H1 (cell line): ENCODE results near the gene NUP88. TPM values are rescaled to one million over a fixed set of nuclear protein-coding genes. Genes with fewer than 3 reads are reported as not detected.

Experiments used
- CTCF ChIA-PET: fragments of 300-600 bp; sonication (Branson Sonifier 250); formaldehyde crosslinking; loops from one replicate; lab custom pipeline; 2021; ENCODE audit not compliant: partially characterized antibody; lab: Charles Lee
- POLR2A ChIA-PET: fragments of 300-600 bp; sonication (Branson Sonifier 250); formaldehyde crosslinking; loops from one replicate; lab custom pipeline; 2021; ENCODE audit warnings: inconsistent platforms; ENCODE audit not compliant: partially characterized antibody; lab: Charles Lee
- DNase-seq, 2 experiments: peaks; one replicate each; pipeline versions ENCODE4 v3.0.0 to v3.0.0-alpha.2; 2010 to 2022; ENCODE audit warnings: low spot score in 2 of 2, low read depth in 1 of 2, mixed read lengths in 1 of 2
- FAIRE-seq: peaks from 2 replicates; lab custom pipeline; 2011; peaks lifted over from hg19 to GRCh38; lab: Jason Lieb, UNC
- H2AFZ ChIP-seq: 2 replicates; pipeline ENCODE4 v1.8.1; 2012; ENCODE audit warnings: low read length, inconsistent platforms
- H2AK5ac ChIP-seq: 2 replicates; pipeline ENCODE4 v1.6.1; 2013; ENCODE audit warnings: low read depth, low read length
- H2BK120ac ChIP-seq: replicated peaks from 2 replicates; pipeline ENCODE3; 2013; ENCODE audit warnings: low read depth, low read length, inconsistent platforms
- H2BK12ac ChIP-seq: 2 replicates; pipeline ENCODE4 v1.6.1; 2013; ENCODE audit warnings: low read depth, low read length
- H2BK15ac ChIP-seq: 2 replicates; pipeline ENCODE4 v1.6.1; 2013; ENCODE audit warnings: low read length
- H2BK20ac ChIP-seq: 2 replicates; pipeline ENCODE4 v1.6.1; 2013; ENCODE audit warnings: low read length
- H2BK5ac ChIP-seq: 2 replicates; pipeline ENCODE4 v1.6.1; 2013; ENCODE audit warnings: low read depth, low read length
- H3K14ac ChIP-seq: 2 replicates; pipeline ENCODE4 v1.6.1; 2013; ENCODE audit warnings: inconsistent platforms; ENCODE audit not compliant: insufficient read length
- H3K18ac ChIP-seq: 2 replicates; pipeline ENCODE4 v1.6.1; 2013; ENCODE audit warnings: low read length; ENCODE audit errors: extremely low read depth
- H3K23ac ChIP-seq: 2 replicates; pipeline ENCODE4 v1.6.1; 2013; ENCODE audit warnings: inconsistent platforms; ENCODE audit not compliant: insufficient read length
- H3K23me2 ChIP-seq: 2 replicates; pipeline ENCODE4 v1.6.1; 2013; ENCODE audit warnings: low read depth, low read length
- H3K27ac ChIP-seq: 2 replicates; pipeline ENCODE4 v1.6.1; 2011; ENCODE audit warnings: low read depth, low read length, inconsistent platforms
- H3K27me3 ChIP-seq, 4 experiments: replicated peaks in 1 of 4; 1 replicate in 1 of 4; 2 replicates in 3 of 4; pipeline versions ENCODE4 v1.6.1 to v1.8.1; 2011 to 2013; ENCODE audit warnings: low read length in 3 of 4, mild to moderate bottlenecking in 3 of 4, inconsistent platforms in 2 of 4, mixed read lengths in 2 of 4, moderate library complexity in 1 of 4; ENCODE audit not compliant: control insufficient read depth in 3 of 4, insufficient read depth in 3 of 4; ENCODE audit errors: extremely low read depth in 1 of 4
- H3K36me3 ChIP-seq, 4 experiments: 2 replicates each; pipeline versions ENCODE4 v1.6.1 to v1.8.1; 2011 to 2013; ENCODE audit warnings: mild to moderate bottlenecking in 4 of 4, low read length in 3 of 4, moderate library complexity in 2 of 4, control low read depth in 1 of 4, inconsistent platforms in 1 of 4; ENCODE audit not compliant: insufficient read depth in 4 of 4, control insufficient read depth in 2 of 4
- H3K4ac ChIP-seq: replicated peaks from 2 replicates; pipeline ENCODE3; 2013; ENCODE audit warnings: low read length, low read depth, mixed read lengths, inconsistent platforms; ENCODE audit not compliant: insufficient read length
- H3K4me1 ChIP-seq, 4 experiments: replicated peaks in 1 of 4; 1 replicate in 1 of 4; 2 replicates in 3 of 4; pipeline versions ENCODE4 v1.6.1 to v1.8.1; 2011 to 2013; ENCODE audit warnings: low read length in 3 of 4, inconsistent platforms in 2 of 4, mixed read lengths in 1 of 4; ENCODE audit not compliant: insufficient read depth in 4 of 4, control insufficient read depth in 3 of 4
- H3K4me2 ChIP-seq, 2 experiments: 2 replicates each; pipeline versions ENCODE4 v1.6.1 to v1.8.1; 2011 to 2013; ENCODE audit warnings: low read depth in 2 of 2, low read length in 2 of 2, control low read depth in 1 of 2, inconsistent platforms in 1 of 2, mild to moderate bottlenecking in 1 of 2; ENCODE audit not compliant: insufficient read depth in 1 of 2
- H3K4me3 ChIP-seq, 4 experiments: fragments of 200-600, 300-600 bp in 1 of 4; sonication (generic), shearing (Covaris generic), sonication (Bioruptor Twin) in 1 of 4; 2 replicates each; pipeline versions ENCODE4 v1.5.1 to v1.8.1; 2011 to 2016; ENCODE audit warnings: low read length in 4 of 4, low read depth in 3 of 4, control low read depth in 2 of 4, inconsistent platforms in 2 of 4, mild to moderate bottlenecking in 2 of 4, mixed read lengths in 1 of 4, moderate library complexity in 1 of 4; ENCODE audit not compliant: insufficient read depth in 2 of 4; ENCODE audit errors: extremely low read depth in 1 of 4
- H3K56ac ChIP-seq: replicated peaks from 2 replicates; pipeline ENCODE3; 2013; ENCODE audit warnings: low read depth, mild to moderate bottlenecking, mixed read lengths, low read length, inconsistent platforms; ENCODE audit not compliant: insufficient read length
- H3K79me1 ChIP-seq: 2 replicates; pipeline ENCODE4 v1.6.1; 2013; ENCODE audit warnings: low read depth, low read length, control low read depth
- H3K79me2 ChIP-seq, 2 experiments: 2 replicates each; pipeline versions ENCODE4 v1.6.1 to v1.8.1; 2012 to 2013; ENCODE audit warnings: low read length in 2 of 2, mild to moderate bottlenecking in 2 of 2, inconsistent platforms in 1 of 2; ENCODE audit not compliant: insufficient read depth in 2 of 2, control insufficient read depth in 1 of 2
- H3K9ac ChIP-seq, 4 experiments: replicated peaks in 1 of 4; 1 replicate in 1 of 4; 2 replicates in 3 of 4; pipeline versions ENCODE4 v1.6.1 to v1.8.1; 2011 to 2013; ENCODE audit warnings: low read depth in 3 of 4, low read length in 3 of 4, control low read depth in 2 of 4, mild to moderate bottlenecking in 2 of 4, moderate library complexity in 2 of 4, inconsistent platforms in 1 of 4; ENCODE audit errors: extremely low read depth in 1 of 4
- H3K9me3 ChIP-seq, 2 experiments: 2 replicates each; pipeline versions ENCODE4 v1.6.1 to v1.8.1; 2012 to 2013; ENCODE audit warnings: mild to moderate bottlenecking in 2 of 2, moderate library complexity in 2 of 2, control low read depth in 1 of 2, inconsistent platforms in 1 of 2, low read depth in 1 of 2, low read length in 1 of 2, mixed read lengths in 1 of 2; ENCODE audit not compliant: insufficient read depth in 2 of 2
- H4K20me1 ChIP-seq, 2 experiments: replicated peaks in 1 of 2; 2 replicates each; pipeline versions ENCODE3 to v1.8.1; 2011 to 2013; ENCODE audit warnings: inconsistent platforms in 2 of 2, low read length in 2 of 2, mild to moderate bottlenecking in 1 of 2; ENCODE audit not compliant: insufficient read depth in 2 of 2, control insufficient read depth in 1 of 2
- H4K5ac ChIP-seq: 2 replicates; pipeline ENCODE4 v1.6.1; 2013; ENCODE audit warnings: low read length, low read depth, mixed read lengths, inconsistent platforms; ENCODE audit not compliant: insufficient read length
- H4K8ac ChIP-seq: 2 replicates; pipeline ENCODE4 v1.8.0; 2013; ENCODE audit warnings: mild to moderate bottlenecking, moderate library complexity, low read length, inconsistent platforms; ENCODE audit not compliant: insufficient read depth; ENCODE audit errors: extremely low read depth
- H4K91ac ChIP-seq: replicated peaks from 2 replicates; pipeline ENCODE3; 2013; ENCODE audit warnings: low read length, mixed read lengths, inconsistent platforms; ENCODE audit not compliant: insufficient read length
- WGBS, 2 experiments: shearing (Covaris generic) in 1 of 2; methylation state at CpG; one replicate each; pipeline versions ENCODE4 v1.1.6 to v1.1.7; 2013 to 2015; ENCODE audit warnings: low lambda C conversion rate in 2 of 2, mixed read lengths in 2 of 2, inconsistent platforms in 1 of 2, low coverage in 1 of 2, missing lambda C conversion rate in 1 of 2; ENCODE audit not compliant: insufficient replicate concordance in 2 of 2, insufficient coverage in 1 of 2, insufficient read length in 1 of 2; ENCODE audit errors: extremely low coverage in 1 of 2, missing lambda C conversion rate in 1 of 2; 5-methylcytosine and 5-hydroxymethylcytosine counted together
- polyA plus RNA-seq, 7 experiments: library from polyadenylated mRNA; depleted of rRNA in 3 of 7; stranded (reverse) in 5 of 7; unstranded in 2 of 7; fragments of >200 nt in 5 of 7; fragments of 200-250 nt in 2 of 7; gene quantifications; 1 replicate in 5 of 7; 2 replicates in 1 of 7; 4 replicates in 1 of 7; pipeline versions ENCODE4 v1.2.1 to v1.2.3, GENCODE V29; 2011 to 2013; ENCODE audit warnings: missing spikeins in 2 of 7, mixed read lengths in 2 of 7
- total RNA-seq: library from RNA; stranded (reverse); fragmentation: NEBNext Ultra II Directional; extraction: Animal tissue kit (Norgen Biotek cat#: 25700); gene quantifications from 2 replicates; pipeline ENCODE4 v1.2.1, GENCODE V29; 2021

The NUP88 gene
- total and polyA plus RNA-seq, 2 of the 8 experiments (the other 6 are each of a cell fraction or from before 2014, with no cell fraction given): 77.4 to 105 TPM

DNA sequence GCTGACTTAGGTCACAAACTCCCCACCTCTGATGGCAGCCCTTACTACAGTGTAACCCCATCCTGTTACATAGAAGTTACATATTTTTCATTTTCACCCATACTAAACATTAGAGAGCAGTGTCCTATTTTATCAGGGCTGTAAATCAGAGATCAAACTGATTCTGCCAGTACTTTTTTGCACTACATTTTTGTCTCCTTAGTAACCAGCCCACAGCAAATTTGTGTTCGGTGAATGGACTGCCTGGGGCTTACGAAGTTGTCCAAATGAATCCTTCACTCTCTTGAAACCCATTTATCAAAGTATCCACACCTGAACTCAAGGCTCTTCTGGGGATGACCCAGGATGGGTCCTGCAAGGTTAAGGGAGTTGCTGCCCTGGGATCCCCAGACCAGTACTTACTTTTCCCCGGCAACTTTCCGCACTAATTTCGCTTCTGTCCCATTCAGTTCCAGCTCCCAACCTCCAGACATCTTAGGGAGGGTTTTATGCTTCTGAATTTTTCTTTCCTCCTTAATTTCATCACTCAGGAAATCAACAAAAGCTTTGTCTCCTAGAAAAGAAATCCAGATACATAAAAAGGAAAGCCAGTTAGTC, 18.4 kb upstream of the NUP88 start:
- Histone ChIP-seq H3K23me2 (peaks cover 2% of the 10 kb centered on the region; the same call in 1 of the 2 replicates), H4K91ac (no peak overlapping the region), H2BK120ac (no peak overlapping the region), H4K20me1 (peaks cover 5 to 17% of the 10 kb centered on the region in 2 experiments), H3K56ac (no peak overlapping the region), H3K27ac (no peak overlapping the region), H3K23ac (no peak overlapping the region), H2BK20ac (no peak overlapping the region), H3K79me2 (peaks cover 12 to 41% of the 10 kb centered on the region in 2 experiments), H3K4ac (no peak overlapping the region), H3K14ac (no peak overlapping the region), H2BK5ac (no peak overlapping the region), H2AK5ac (no peak overlapping the region), H3K36me3 (peaks cover 21 to 58% (median 39%) of the 10 kb centered on the region in 4 experiments), H2BK12ac (no peak overlapping the region), H3K4me1 (no peaks in the 10 kb centered on the region; a peak in 1 of 7 replicates), H4K5ac (no peak overlapping the region), H3K79me1 (peaks cover 4% of the 10 kb centered on the region; the same call in 1 of the 2 replicates), H2BK15ac (no peak overlapping the region), H3K4me3 (peak overlapping the region; percentile 74 to 99 (median 90)), H4K8ac (no peak overlapping the region), H2AFZ (no peak overlapping the region), H3K9me3 (no peaks in the 10 kb centered on the region), H3K4me2 (peak overlapping the region; percentile 82 to 92), H3K9ac (peak overlapping the region; percentile 90 to 98 (median 91)), H3K18ac (no peak overlapping the region), H3K27me3 (no peaks in the 10 kb centered on the region)
- FAIRE-seq (no peak), DNase-seq (no peak)
- ChIA-PET POLR2A (interaction anchor here (1.4 to 21.2 kb wide), 6 partner anchors 9 to 48 kb away, joined by 4 to 228 read pairs (median 11); partner anchors contain the start of genes DERL2, MIS12, NUP88 and RPAIN), CTCF (interaction anchor here (1.0 to 1.9 kb wide), 2 partner anchors 8 to 14 kb away, joined by 3 to 13 read pairs; no protein-coding TSS in a partner anchor)
- WGBS, 2 experiments: 84% methylated on average over 5 of the region's 5 CpGs; no CpG with 5 or more reads in 1 of the 2 experiments
